Fibroblast of lung (primary cell): ENCODE measurements around the gene AMACR.

Experiments used
- CTCF ChIP-seq, 2 donors: IDR thresholded peaks in 1 of 2; conservative IDR thresholded peaks in 1 of 2; 1 replicate in 1 of 2; 2 replicates in 1 of 2; pipeline ENCODE4 v1.5.1; 2011 to 2012; ENCODE audit warnings: low read length in 2 of 2, control low read depth in 1 of 2, inconsistent platforms in 1 of 2, low read depth in 1 of 2, mild to moderate bottlenecking in 1 of 2
- EZH2 ChIP-seq: IDR thresholded peaks from 2 replicates; pipeline ENCODE4 v1.5.1; 2012; ENCODE audit warnings: low read length, control low read depth, mild to moderate bottlenecking; ENCODE audit errors: missing control alignments

GRCh38 chr5:34011536-34011935 lies 3.7 kb upstream of the AMACR start:
- TF ChIP-seq CTCF (conservative IDR thresholded peaks at IDR 0.05 in 1 of 2, IDR thresholded peaks at IDR 0.05 in 1 of 2; ENCODE audit: low read depth in 1 of 2, low read length in 2 of 2) (no peak), EZH2 (no peak)
